HG03045 (cell line): ENCODE data around the gene ZNF571.

ENCODE experiments used
- ATAC-seq: cut with Tn5 transposase; IDR thresholded peaks from one replicate; pipeline ENCODE4 v1.9.1; 2021; ENCODE audit warnings: mild to moderate bottlenecking, moderate library complexity; ENCODE audit not compliant: unreplicated experiment

The ZNF571 gene

GRCh38 chr19:37594304-37594981 is at the start of gene ZNF571, which contains the start of gene ZNF540:
Gene ZNF571, minus strand, starts transcription at chr19:37594792. Its CDS starts 8,116 bp downstream, at chr19:37586676.
Gene ZNF540, plus strand, starts transcription at chr19:37594876. Its CDS starts 3,572 bp downstream, at chr19:37598448.
- ATAC-seq = peak; percentile 96

- ATAC-seq = no peak
These were observed 40.8 kb upstream of the ZNF571 start for GRCh38 chr19:37635076-37636056.

GRCh38 chr19:37594982-37595382 is 390 bp upstream of the ZNF571 start:
- ATAC-seq = peak; percentile 30

- no peak for ATAC-seq
These were observed 642 bp downstream of the ZNF571 start for GRCh38 chr19:37593996-37594303.

GRCh38 chr19:37583340-37583739 is 11.3 kb downstream of the ZNF571 start:
- ATAC-seq = no peak

GRCh38 chr19:37572203-37572602 is 22.4 kb downstream of the ZNF571 start:
- no peak for ATAC-seq

- ATAC-seq = no peak
These were observed 29.3 kb downstream of the ZNF571 start for GRCh38 chr19:37565370-37565669.

- ATAC-seq = no peak
These were observed 29.8 kb downstream of the ZNF571 start for GRCh38 chr19:37564624-37565369.

- no peak for ATAC-seq
These were observed 31.1 kb downstream of the ZNF571 start for GRCh38 chr19:37563518-37563917.

- no peak for ATAC-seq
These were observed 43.2 kb downstream of the ZNF571 start for GRCh38 chr19:37551129-37551993.

GRCh38 chr19:37537391-37537947 is 57.1 kb downstream of the ZNF571 start:
- ATAC-seq = no peak

GRCh38 chr19:37519890-37520289 is 74.7 kb downstream of the ZNF571 start:
- no peak for ATAC-seq
